GM21367 (cell line): Measurements from ENCODE around the gene EIF4G3.
"Not testable (repeated sequence)": the region's sequence is repeated elsewhere in the genome, so short reads cannot be mapped to it uniquely, and the experiment has no call there.

ENCODE experiments used
- ATAC-seq: cut with Tn5 transposase; IDR thresholded peaks from one replicate; pipeline ENCODE4 v1.9.1; 2021; ENCODE audit not compliant: unreplicated experiment

The EIF4G3 gene

GRCh38 chr1:20887246-20887645 is 289.5 kb downstream of the EIF4G3 start:
- no peak for ATAC-seq

GRCh38 chr1:20885121-20885520 is 291.6 kb downstream of the EIF4G3 start:
- no peak for ATAC-seq

- ATAC-seq = no peak
Observed at GRCh38 chr1:20884513-20884912, 292.2 kb downstream of the EIF4G3 start.

- no peak for ATAC-seq
Observed at GRCh38 chr1:20883766-20884165, 292.9 kb downstream of the EIF4G3 start.

- ATAC-seq = no peak
Observed at GRCh38 chr1:20882837-20883236, 293.9 kb downstream of the EIF4G3 start.

GRCh38 chr1:20878799-20879198 is 297.9 kb downstream of the EIF4G3 start:
- ATAC-seq = no peak

GRCh38 chr1:20875198-20875973 is 301.3 kb downstream of the EIF4G3 start:
- ATAC-seq = no peak

GRCh38 chr1:20873311-20873710 is 303.4 kb downstream of the EIF4G3 start:
- no peak for ATAC-seq

- no peak for ATAC-seq
Observed at GRCh38 chr1:20871419-20871818, 305.3 kb downstream of the EIF4G3 start.

GRCh38 chr1:20870718-20871117 is 306.0 kb downstream of the EIF4G3 start:
- no peak for ATAC-seq

- no peak for ATAC-seq
Observed at GRCh38 chr1:20868263-20868662, 308.4 kb downstream of the EIF4G3 start.

GRCh38 chr1:20867847-20868246 is 308.9 kb downstream of the EIF4G3 start:
- ATAC-seq = no peak

GRCh38 chr1:20867062-20867461 is 309.6 kb downstream of the EIF4G3 start:
- no peak for ATAC-seq

GRCh38 chr1:20865001-20865400 is 311.7 kb downstream of the EIF4G3 start:
- ATAC-seq = no peak

- ATAC-seq = no peak
Observed at GRCh38 chr1:20854529-20854928, 322.2 kb downstream of the EIF4G3 start.

GRCh38 chr1:20851791-20852190 is 324.9 kb downstream of the EIF4G3 start:
- ATAC-seq = not testable (repeated sequence)

- ATAC-seq = no peak
Observed at GRCh38 chr1:20850021-20850420, 326.7 kb downstream of the EIF4G3 start.

GRCh38 chr1:20849100-20849499 is 327.6 kb downstream of the EIF4G3 start:
- ATAC-seq = no peak

GRCh38 chr1:20848162-20848561 is 328.5 kb downstream of the EIF4G3 start:
- no peak for ATAC-seq

GRCh38 chr1:20847611-20848080 is 329.1 kb downstream of the EIF4G3 start:
- ATAC-seq = no peak

GRCh38 chr1:20846461-20847374 is 330.0 kb downstream of the EIF4G3 start:
- ATAC-seq = no peak

- no peak for ATAC-seq
Observed at GRCh38 chr1:20840731-20841130, 336.0 kb downstream of the EIF4G3 start.
